HUDEP-2 (cell line): Measurements from ENCODE around the gene CFAP206.
"Not testable (repeated sequence)": the region's sequence is repeated elsewhere in the genome, so short reads cannot be mapped to it uniquely, and the experiment has no call there.

Source experiments
- DNase-seq, 76 experiments: peaks; one replicate each; lab custom pipeline; 2025; ENCODE audit not compliant: unreplicated experiment in 76 of 76; lab: John Stamatoyannopoulos, UW

CFAP206 gene

GRCh38 chr6:87420360-87420759 is 12.6 kb downstream of the CFAP206 start:
- DNase-seq, result no peak

- DNase-seq, result no peak
Measured at GRCh38 chr6:87421576-87421975, 13.8 kb downstream of the CFAP206 start.

GRCh38 chr6:87426789-87427188 is 19.0 kb downstream of the CFAP206 start:
- no peak for DNase-seq

GRCh38 chr6:87430499-87430898 is 22.7 kb downstream of the CFAP206 start:
- DNase-seq, result no peak

- no peak for DNase-seq
Measured at GRCh38 chr6:87431263-87431662, 23.5 kb downstream of the CFAP206 start.

- DNase-seq, result peak in 62 of 76 experiments; percentile 3 to 77 (median 37)
Measured at GRCh38 chr6:87436435-87436834, 28.7 kb downstream of the CFAP206 start.

GRCh38 chr6:87441711-87442110 is 33.9 kb downstream of the CFAP206 start:
- no peak for DNase-seq

GRCh38 chr6:87444362-87444761 is 36.6 kb downstream of the CFAP206 start:
- DNase-seq, result no peak

- DNase-seq, result no peak
Measured at GRCh38 chr6:87465051-87465450, 57.3 kb downstream of the CFAP206 start.

- peak in 75 of 76 experiments; percentile 19 to 96 (median 79) for DNase-seq
Measured at GRCh38 chr6:87472525-87473418, 65.0 kb downstream of the CFAP206 start, which contains the start of gene SLC35A1. SLC35A1 (plus strand) TSS chr6:87472974; CDS start chr6:87473004, 30 bp downstream.

GRCh38 chr6:87473419-87473903 is 65.7 kb downstream of the CFAP206 start:
- peak in 28 of 76 experiments; percentile 8 to 78 (median 42) for DNase-seq

- no peak for DNase-seq
Measured at GRCh38 chr6:87481931-87482330, 74.2 kb downstream of the CFAP206 start.

- DNase-seq, result no peak
Measured at GRCh38 chr6:87482366-87482765, 74.6 kb downstream of the CFAP206 start.

GRCh38 chr6:87483929-87484328 is 76.2 kb downstream of the CFAP206 start:
- DNase-seq, result peak in 3 of 76 experiments; percentile 2 to 7 (median 4)

GRCh38 chr6:87484491-87484890 is 76.7 kb downstream of the CFAP206 start:
- DNase-seq, result no peak

GRCh38 chr6:87487555-87487954 is 79.8 kb downstream of the CFAP206 start:
- no peak for DNase-seq

GRCh38 chr6:87489326-87489725 is 81.6 kb downstream of the CFAP206 start:
- DNase-seq, result not testable (repeated sequence)

GRCh38 chr6:87494761-87495422 is 87.1 kb downstream of the CFAP206 start:
- DNase-seq, result no peak

- DNase-seq, result no peak
Measured at GRCh38 chr6:87498048-87498447, 90.3 kb downstream of the CFAP206 start.

- no peak for DNase-seq
Measured at GRCh38 chr6:87501809-87502572, 94.2 kb downstream of the CFAP206 start.

- no peak for DNase-seq
Measured at GRCh38 chr6:87504441-87504840, 96.7 kb downstream of the CFAP206 start.
